GM04503 (cell line): Measurements from ENCODE around the gene PIM2.
A peak's percentile ranks its signal among the peaks of the same experiment; 100 is the strongest.
"Not testable (repeated sequence)": the region's sequence is repeated elsewhere in the genome, so short reads cannot be mapped to it uniquely, and the experiment has no call there.

Experiments used
- DNase-seq: peaks from one replicate; pipeline ENCODE4 v3.0.0-alpha.2; 2012; ENCODE audit warnings: low read depth

PIM2 gene

DNA sequence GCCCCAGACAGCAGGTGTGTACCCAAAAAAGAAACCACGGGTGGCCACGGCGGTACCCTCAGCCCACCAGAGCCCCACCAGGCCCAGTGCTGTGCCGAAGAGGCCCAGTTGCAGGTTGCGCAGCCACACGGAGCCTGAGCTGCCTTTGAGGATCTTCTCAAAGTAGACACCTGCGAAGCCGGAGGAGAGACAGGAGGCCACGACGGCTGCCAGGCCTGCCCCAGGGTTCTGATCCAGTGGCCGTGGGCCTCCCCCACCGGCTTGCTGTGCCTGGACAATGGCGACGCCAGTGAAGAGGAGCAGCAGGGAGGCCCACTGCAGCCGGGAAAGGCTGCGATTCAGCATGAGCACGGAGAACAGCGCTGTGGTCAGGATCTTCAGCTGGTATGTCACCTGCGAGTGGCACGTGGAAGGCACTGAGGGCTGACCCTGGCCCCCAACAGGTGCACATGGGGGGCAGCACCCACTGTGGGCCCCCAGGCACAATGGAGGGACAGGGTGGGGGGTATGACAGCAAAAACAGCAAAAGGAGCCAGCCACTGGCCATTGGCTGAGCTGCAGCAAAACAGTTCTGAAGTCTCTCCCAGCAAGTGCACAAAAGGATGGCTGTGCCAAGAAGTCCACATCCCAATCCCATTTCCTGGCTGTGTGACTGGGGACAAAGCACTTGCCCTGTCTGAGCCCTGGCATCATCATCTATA is 13.6 kb downstream of the PIM2 start:
- no peak for DNase-seq

DNA sequence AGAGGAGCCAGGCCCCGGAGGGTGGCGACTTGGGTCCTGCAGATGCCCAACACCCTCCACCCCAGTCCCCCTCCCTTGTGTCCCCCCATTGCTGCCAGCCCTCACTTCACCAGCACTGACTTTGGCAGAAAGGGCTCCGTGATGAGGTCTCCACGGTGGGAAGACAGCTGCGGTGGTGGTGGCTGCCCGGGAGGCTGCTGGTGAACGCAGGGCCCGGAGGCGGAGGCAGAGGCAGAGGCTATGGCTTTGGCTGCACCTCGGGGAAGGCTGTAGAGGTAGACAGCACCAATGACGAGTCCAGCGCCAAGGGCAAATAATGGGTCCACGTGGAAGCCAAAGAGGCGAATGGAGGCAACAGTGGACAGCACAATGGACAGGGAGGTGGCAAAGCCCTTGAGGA is 14.2 kb downstream of the PIM2 start:
- no peak for DNase-seq

DNA sequence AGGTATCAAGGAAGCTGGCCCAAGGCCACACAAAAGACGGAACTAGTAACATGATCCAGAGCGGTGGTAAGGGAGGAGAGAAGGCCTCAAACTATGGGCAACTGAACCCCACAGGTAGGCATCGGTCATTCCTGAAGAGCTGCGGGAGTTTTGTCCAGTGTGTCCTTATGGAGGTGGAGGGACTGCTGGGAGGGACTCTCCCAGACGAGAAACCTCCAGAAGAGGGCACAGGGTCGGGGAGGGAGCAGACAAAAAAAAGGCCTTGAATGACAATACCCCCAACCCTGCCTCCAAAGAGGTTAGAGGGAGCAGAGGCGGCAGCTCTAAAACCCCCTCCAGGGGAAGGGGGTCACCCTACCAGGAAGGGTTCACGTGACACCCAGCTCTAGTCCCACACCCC is 14.6 kb downstream of the PIM2 start:
- no peak for DNase-seq

DNA sequence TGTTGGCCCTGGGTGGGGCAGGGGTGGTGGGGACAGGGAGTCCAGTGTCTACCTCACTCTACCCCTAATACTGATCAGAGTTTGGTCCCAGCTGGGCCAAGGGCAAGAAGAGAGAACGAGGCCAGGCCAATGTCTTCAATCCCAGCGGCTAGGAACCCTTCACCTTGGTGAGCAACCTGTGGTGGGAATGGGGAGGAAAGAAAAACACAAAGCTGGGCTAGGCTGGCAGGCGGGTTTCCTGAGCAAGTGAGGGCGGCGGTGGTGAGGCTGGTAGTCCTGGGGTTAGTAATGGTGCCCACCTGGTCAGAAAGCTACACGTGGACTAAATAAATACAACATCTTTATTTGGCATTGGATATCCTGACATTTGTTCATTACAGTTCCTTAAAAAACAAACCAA is 15.5 kb downstream of the PIM2 start:
- DNase-seq, result no peak

DNA sequence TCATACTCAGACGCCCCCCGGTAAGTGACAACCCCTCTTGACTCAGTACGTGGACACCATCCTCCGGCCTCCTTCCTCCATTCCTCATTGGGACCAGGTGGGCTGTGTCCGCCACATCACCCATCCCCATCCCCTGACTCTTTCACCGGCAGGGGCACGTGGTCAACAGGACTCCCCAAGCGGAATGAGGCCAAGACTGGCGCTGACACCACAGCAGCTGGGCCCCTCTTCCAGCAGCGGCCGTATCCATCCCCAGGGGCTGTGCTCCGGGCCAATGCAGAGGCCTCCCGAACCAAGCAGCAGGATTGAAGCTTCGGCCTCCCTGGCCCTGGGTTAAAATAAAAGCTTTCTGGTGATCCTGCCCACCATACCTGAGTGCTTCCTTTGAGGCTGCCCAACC is 16.0 kb downstream of the PIM2 start:
- no peak for DNase-seq

DNA sequence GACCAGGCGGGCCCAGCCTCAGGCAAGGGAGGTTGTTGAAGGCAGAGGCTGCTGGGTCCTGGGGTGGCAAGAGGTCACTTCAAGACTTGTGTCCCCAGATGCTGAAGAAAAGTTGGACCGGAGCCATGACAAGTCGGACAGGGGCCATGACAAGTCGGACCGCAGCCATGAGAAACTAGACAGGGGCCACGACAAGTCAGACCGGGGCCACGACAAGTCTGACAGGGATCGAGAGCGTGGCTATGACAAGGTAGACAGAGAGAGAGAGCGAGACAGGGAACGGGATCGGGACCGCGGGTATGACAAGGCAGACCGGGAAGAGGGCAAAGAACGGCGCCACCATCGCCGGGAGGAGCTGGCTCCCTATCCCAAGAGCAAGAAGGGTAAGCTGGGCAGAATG is 16.7 kb downstream of the PIM2 start:
- DNase-seq, result no peak

DNA sequence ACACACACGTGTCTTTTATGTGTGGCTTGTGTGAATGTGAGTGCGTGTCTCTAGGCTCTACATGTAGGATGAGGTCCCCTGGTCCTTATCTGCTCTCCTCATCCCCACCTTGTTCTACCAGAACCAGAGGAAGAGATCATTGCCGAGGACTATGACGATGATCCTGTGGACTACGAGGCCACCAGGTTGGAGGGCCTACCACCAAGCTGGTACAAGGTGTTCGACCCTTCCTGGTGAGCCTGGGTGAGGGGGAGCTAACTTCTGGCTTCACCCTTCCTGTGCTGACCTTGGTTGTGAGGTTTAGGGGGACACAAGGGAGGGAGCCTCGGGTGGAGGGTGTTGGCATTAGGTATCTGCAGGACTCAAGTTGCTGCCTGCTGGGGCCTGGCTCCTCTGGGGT is 17.8 kb downstream of the PIM2 start:
- DNase-seq, result no peak

DNA sequence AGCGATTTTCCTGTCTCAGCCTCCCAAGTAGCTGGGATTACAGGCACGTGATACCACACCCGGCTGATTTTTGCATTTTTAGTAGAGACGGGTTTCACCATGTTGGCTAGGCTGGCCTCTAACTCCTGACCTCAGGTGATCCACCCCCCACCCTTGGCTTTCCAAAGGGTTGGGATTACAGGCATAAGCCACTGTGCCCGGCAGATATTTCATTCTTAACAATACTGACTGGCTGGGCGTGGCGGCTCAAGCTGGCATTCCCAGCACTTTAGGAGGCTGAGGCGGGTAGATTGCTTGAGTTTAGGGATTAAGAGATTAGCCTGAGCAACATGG is 19.8 kb downstream of the PIM2 start:
- DNase-seq, result no peak

DNA sequence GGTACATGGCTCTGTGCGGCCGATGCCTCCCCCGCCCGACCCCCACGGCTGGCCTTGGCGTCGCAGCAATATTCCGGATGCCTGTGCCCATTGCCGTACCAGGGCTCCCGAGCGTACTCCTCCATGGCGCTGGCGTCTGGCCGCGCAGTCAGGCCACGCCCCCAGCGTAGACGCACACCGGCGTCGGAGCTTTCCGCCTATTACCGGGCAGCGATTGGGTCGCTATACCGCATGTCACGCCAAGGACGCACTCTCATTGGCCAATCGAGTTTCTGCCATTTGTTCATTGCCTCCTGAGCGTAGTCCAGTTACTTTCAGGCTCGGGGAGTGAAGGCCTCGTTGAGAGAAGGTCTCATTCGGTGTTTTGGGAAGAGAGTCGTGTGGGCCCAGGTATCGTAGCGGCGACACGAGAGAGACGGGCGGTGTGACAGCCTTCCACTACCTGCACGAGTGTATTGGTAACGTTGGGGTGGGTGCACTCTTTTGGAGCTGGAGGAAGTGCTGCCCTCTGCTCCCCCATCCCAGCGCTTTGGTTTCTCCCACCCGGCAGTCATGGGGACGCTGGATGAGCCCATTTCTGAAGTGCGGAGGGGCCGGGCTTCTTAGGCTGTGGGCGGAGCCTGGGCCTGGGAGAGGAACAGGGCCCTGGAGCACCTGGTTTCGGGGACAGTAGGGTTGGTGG is 21.1 kb downstream of the PIM2 start, which contains the start of the genes PQBP1 and TIMM17B:
Gene PQBP1 (plus strand): TSS at position 306 of the 682 bp plus-strand sequence. CDS start 580 bp downstream, outside the sequence.
Gene TIMM17B (minus strand): TSS at position 144 of the 682 bp plus-strand sequence. CDS start 19 bp downstream, at position 125.
- DNase-seq, result peak; percentile 90

DNA sequence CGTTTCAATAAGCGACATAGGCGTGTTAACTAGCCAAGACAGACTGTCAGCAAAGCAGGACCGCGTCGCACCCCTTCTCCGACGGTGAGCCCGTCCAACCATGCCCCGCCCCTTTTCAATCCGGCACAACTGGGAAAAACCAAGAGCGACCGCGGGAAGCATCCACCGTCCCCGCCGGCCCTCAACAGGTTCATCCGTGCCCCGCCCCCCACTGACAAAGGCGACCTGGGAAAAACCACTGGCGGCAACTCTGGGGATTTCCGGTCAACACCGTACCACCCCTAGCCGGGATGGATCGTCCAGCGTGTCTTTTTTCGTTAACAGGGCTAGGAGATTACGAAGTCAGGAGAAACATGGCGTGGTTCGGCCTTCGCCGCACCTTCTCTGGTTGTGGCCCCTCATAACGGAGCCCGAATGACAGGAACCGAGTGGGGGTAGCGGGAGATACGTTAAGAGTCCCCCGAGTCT is 21.6 kb downstream of the PIM2 start:
- no peak for DNase-seq

DNA sequence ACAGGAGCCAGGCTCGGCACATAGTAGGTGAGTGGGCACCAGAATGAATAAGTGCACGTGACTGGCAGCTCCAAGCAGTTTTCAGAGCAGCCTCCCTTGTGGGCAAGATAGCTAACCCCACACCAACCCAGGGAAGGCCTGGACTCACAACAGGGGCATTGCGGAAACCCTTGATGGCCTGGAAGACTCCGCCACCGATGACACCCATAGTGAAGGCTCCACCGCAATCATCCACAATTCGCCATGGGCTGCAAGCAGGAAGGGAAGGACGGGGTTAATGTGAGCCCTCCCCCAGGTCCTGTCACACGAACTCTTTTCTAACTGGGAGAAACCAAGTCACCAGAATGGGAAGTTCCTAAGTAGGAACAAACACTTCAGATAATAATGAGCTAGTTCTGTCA is 22.2 kb downstream of the PIM2 start:
- no peak for DNase-seq

DNA sequence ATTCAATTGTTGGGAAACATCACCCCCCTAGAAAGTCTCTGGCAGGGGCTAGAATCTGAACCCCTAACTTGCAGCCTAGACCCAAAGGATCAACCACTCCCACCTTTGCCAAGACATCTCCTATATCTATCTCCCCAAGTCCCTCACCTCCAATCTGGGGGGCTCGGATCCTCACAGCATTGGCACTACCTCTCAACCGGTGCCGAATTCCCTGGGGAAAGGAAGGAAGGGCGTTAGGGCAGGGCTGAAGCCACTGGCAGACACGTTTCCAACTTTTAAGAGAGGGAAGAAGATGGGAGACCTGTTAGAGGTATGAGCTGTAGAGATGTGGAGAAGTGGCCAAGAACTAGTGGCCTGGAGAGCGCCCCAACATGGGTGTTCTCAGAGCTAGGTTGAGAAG is 23.9 kb downstream of the PIM2 start:
- no peak for DNase-seq

DNA sequence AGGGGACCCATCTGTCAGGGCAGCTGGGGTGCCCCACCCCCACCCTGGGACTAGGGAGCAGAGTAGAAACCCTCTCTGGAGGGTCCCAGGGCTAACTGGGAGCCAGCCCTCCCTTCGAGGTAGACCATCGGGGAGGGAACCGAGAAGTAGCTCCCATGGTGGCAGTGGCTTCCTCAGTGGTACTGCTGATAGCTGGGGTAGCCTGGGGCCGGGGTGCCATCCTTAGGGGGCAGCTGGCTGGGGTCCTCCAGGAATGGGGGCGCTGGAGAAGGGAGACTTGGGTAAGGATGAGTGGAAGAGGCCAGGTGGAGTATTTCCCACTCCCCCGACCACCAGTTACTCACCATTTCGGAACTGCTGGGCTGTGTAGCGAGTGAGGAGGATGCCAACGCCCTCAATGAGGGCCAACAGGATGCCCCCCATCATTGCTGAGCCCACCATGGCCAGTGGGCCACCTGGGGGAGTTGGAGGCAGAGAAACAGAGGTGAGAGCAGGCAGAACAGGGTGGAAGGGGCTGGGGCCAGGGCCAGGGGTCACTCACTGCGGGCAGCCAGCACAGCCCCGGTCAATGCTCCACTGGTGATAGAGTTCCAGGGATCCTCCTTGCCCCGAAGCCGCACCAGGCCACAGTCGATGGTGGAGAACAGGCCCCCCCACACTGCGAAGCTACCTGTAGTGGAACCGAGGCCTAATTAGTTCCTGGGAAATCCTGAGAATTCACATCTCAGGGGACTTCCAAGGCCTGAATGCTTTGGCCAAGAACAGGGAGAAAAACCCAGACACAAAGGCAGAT is 25.1 kb downstream of the PIM2 start:
- no peak for DNase-seq

DNA sequence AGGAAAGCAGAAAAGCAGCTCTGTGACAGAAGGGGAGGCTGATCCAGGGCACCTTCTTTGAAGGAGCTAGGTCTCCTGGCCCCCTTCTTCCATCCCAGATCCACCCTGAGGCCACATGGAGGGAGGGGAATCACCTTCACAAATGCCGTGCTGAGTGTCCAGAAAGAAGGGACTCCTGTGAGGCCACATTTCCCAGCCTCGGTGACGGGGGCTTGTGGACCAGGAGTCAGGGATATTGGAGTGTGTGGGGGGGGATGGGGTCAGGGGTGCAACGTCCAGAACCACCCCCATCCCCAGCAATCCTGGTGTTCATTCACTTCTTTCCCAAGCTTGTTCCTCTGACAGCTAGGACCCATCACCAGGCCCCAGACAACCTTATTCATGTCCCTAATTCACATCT is 25.9 kb downstream of the PIM2 start:
- DNase-seq, result no peak

DNA sequence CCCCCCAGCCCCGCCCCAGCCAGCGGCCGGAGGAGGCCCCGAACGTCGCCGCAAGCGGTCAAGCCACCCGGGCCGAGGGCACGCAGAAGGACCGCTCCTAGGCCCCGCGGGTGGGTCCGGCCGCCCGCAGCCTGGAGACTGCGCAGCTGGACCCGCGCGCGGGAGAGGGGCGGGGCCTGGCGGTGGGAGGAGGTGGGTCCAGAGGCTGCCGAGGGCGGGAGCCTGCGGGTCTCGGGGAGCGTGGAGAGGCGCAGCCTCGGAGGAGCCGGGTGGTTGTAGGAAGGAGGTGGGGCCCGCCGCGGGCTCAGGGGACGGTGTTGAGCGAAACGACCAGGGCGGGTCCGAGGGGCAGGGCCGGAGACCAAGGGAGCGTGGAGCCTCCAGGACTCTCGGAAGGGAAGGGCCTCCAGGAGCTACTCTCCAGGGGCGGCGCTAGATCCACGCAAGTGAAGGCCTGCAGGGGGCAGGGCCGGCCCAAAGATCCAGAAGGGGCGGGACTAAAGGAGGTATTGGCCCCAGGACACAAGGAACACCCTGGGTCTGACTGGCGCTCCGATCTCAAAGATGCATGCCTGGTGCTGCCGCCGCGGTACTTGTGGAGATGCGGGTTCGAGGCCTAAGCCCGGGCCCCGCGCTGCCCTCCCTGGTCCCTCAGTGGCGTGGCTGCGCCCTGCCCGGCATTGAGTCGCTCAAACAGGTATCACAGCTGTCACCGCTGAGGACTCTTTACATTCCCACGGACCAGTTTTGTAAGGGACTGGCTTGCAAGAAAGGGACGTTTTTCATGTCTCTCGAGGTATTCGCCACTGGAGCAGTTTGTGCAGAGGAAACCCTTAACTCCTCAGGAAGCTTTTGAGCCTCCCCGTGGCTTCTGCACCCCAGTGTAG is 27.2 kb downstream of the PIM2 start:
- DNase-seq, result peak; percentile 50

DNA sequence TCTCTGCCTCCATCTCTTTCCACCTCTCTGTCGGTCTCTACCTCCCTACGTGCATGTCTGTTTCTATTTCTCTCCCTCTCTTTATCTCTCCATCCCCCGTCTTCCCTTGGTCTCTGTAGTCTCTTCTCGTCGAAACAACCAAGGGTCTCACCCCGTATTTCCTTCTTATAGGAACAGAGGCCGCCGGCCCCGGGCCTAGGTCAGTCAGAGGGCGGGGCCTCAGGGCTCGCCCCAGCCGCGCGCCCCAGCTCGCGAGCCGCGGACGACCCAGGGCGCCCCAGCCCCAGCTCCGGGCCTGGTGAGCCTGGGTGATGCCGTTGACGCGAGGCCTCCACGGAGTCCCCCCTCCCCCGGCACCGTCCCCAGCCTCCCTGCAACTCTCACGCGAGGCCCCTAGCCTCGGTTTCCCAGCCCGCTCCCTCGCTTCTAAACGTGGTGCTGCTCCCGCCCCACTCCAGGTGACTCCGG is 27.9 kb downstream of the PIM2 start:
- no peak for DNase-seq

DNA sequence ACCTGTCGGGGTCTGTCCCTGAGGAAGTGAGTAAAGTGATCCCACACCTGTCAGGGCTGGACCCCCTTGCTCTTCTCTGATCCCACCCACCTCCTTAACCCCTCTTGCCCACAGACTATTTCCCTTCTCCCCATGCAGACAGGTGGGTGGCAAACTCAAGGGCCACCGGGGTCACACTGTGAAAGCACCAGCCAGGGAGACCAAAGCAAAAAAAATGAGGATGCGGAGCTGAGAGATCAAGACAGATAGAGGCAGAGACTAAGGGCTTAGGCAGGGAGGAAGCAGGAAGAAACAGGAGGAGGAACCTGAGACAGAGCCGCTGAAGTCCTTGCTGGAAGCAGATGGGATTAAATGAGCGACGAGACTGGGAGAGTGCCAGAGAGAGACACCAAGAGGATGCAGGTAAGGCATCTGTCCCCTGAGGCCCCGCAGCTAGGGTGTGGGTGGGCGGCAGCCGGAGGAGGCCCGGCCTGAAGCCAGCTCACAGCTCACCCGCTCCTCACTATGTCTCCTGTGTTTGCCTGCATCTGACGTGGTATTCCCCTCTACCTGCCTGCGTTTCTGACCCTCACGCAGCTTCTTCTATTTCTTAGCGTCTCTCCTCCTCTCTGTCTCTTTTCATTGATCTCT is 28.4 kb downstream of the PIM2 start:
- DNase-seq, result no peak

DNA sequence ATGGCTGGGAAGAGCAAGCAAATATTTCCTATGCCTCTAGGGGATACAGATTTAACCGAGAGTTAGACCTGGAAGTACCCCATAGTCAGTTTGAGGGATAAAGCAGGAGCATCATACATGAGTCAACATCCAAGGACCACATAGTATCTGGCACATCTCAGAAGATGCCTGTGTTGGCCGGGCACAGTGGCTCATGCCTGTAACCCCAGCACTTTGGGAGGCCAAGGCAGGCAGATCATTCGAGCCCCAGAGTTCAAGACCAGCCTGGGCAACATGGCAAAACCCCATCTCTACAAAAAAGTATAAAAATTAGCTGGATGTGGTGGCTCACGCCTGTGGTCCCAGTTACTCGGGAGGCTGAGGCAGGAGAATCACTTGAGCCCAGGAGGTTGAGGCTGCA is 32.2 kb downstream of the PIM2 start:
- not testable (repeated sequence) for DNase-seq

DNA sequence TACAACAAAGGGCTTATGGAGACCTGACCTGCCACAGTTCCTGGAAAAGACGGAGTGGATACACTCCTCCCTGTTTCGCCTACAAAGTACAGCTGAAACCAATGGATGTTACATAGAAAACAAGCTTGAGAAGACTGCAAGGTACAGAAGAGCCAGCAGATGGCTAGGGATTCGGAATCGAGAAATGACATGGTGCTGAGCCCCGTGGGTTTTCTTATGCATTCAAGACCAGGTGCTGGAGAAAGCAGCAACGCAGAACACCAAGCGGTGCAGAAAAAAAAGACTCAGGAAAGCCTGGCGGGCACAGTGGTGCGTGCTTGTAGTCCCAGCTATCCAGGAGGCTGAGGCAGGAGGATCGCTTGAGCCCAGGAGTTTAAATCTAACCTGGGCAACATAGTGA is 35.1 kb downstream of the PIM2 start:
- no peak for DNase-seq

DNA sequence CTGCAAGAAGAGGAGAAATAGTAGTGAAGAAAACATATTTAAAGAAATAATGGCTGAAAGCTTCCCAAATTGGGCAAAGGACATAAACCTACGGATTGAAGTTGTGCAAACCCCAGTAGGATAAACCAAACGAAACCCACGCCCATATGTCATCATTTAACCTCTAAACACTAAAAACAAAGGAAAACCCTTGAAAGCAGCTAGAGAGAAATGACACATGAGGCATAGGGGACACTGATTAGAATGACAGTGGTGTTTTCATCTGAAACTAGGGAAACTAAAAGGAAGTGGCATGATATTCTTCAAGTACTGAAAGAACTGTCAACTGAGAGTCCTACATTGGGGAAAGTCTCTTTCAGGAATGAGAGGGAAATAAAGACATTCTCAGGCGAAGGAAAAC is 41.9 kb downstream of the PIM2 start:
- DNase-seq, result not testable (repeated sequence)

DNA sequence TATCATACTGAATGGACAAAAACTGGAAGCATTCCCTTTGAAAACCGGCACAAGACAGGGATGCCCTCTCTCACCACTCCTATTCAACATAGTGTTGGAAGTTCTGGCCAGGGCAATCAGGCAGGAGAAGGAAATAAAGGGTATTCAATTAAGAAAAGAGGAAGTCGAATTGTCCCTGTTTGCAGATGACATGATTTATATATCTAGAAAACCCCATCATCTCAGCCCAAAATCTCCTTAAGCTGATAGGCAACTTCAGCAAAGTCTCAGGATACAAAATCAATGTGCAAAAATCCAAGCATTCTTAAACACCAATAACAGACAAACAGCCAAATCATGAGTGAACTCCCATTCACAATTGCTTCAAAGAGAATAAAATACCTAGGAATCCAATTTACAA is 46.8 kb downstream of the PIM2 start:
- not testable (repeated sequence) for DNase-seq
